HCT116 (cell line): Measurements from ENCODE around the gene GRB7. TPM values are rescaled to one million over a fixed set of nuclear protein-coding genes. Genes with fewer than 3 reads are reported as not detected.

ENCODE experiments used
- ATAC-seq: fragments of 200-7000 bp; cut with Tn5 transposase; 2 replicates; pipeline ENCODE4 v1.9.1; 2020; ENCODE audit warnings: mild to moderate bottlenecking, moderate library complexity
- BruUV-seq: library from RNA; stranded (reverse); fragments of 400-500 nt; replicated peaks from 2 replicates; lab custom pipeline; 2021; lab: Mats Ljungman, UMichigan
- CTCF ChIA-PET: fragments of 300-600 bp; sonication (Branson Sonifier 250); formaldehyde crosslinking; loops from one replicate; lab custom pipeline; 2021; ENCODE audit warnings: antibody characterized with exemption; lab: Charles Lee
- POLR2A ChIA-PET: fragments of 300-600, 350-600 bp; sonication (Branson Sonifier 250); formaldehyde crosslinking; loops from one replicate; lab custom pipeline; 2021; ENCODE audit warnings: antibody characterized with exemption; lab: Charles Lee
- RAD21 ChIA-PET, 2 experiments: fragments of 300-600 bp; sonication (Branson Sonifier 250); formaldehyde crosslinking; loops; one replicate each; lab custom pipeline; 2023; ENCODE audit warnings: low total read pairs in 2 of 2; ENCODE audit not compliant: uncharacterized antibody in 2 of 2, unreplicated experiment in 2 of 2, low non-redundant PET in 1 of 2; lab: Charles Lee
- DNase-seq: peaks from one replicate; pipeline ENCODE4 v3.0.0-alpha.2; 2010; ENCODE audit warnings: low read depth, low spot score
- H2AFZ ChIP-seq: fragments of 200-600 bp; shearing (Covaris generic), sonication (generic); 2 replicates; pipeline ENCODE4 v1.6.1; 2017; ENCODE audit warnings: low read depth, mixed run types, mixed read lengths, antibody characterized with exemption, low read length; ENCODE audit not compliant: poor library complexity, severe bottlenecking
- H3K27ac ChIP-seq: 2 replicates; pipeline ENCODE4 v1.5.1; 2012; ENCODE audit warnings: low read depth, low read length
- H3K27me3 ChIP-seq: fragments of 200-600 bp; sonication (generic); 2 replicates; pipeline ENCODE4 v1.6.1; 2016; ENCODE audit warnings: mixed run types, low read length, mixed read lengths; ENCODE audit not compliant: insufficient read depth
- H3K36me3 ChIP-seq, 2 experiments: fragments of 200-500 bp in 1 of 2; fragments of 200-600 bp in 1 of 2; sonication (Bioruptor generic) in 1 of 2; sonication (generic) in 1 of 2; 2 replicates each; pipeline versions ENCODE4 v1.5.1 to v1.6.1; 2014 to 2016; ENCODE audit warnings: low read length in 2 of 2, inconsistent platforms in 1 of 2, mixed read lengths in 1 of 2, mixed run types in 1 of 2; ENCODE audit not compliant: insufficient read depth in 2 of 2, control insufficient read depth in 1 of 2
- H3K4me1 ChIP-seq, 2 experiments: fragments of 200-600 bp in 1 of 2; sonication (generic) in 1 of 2; 2 replicates each; pipeline versions ENCODE4 v1.5.1 to v1.6.1; 2012 to 2017; ENCODE audit warnings: low read length in 2 of 2, inconsistent platforms in 1 of 2, mild to moderate bottlenecking in 1 of 2, mixed read lengths in 1 of 2, mixed run types in 1 of 2, moderate library complexity in 1 of 2; ENCODE audit not compliant: insufficient read depth in 2 of 2, control insufficient read depth in 1 of 2
- H3K4me2 ChIP-seq: fragments of 200-600 bp; sonication (generic); 2 replicates; pipeline ENCODE4 v1.6.1; 2017; ENCODE audit warnings: mixed run types, low read length, mixed read lengths
- H3K4me3 ChIP-seq, 2 experiments: fragments of 200-600 bp in 1 of 2; sonication (generic) in 1 of 2; replicated peaks in 1 of 2; 2 replicates each; pipeline ENCODE4 v1.5.1; 2011 to 2016; ENCODE audit warnings: low read length in 2 of 2, control low read depth in 1 of 2, low read depth in 1 of 2, mild to moderate bottlenecking in 1 of 2, mixed read lengths in 1 of 2, mixed run types in 1 of 2
- H3K79me2 ChIP-seq: fragments of 200-600 bp; sonication (generic); 2 replicates; pipeline ENCODE4 v1.6.1; 2017; ENCODE audit warnings: mild to moderate bottlenecking, mixed run types, low read length, moderate library complexity, mixed read lengths; ENCODE audit not compliant: insufficient read depth
- H3K9ac ChIP-seq: fragments of 200-600 bp; sonication (generic); 2 replicates; pipeline ENCODE4 v1.6.1; 2016; ENCODE audit warnings: low read length, mixed read lengths
- H3K9me2 ChIP-seq: fragments of 200-600 bp; sonication (generic), shearing (Covaris generic); 2 replicates; pipeline ENCODE4 v1.6.1; 2017; ENCODE audit warnings: mixed run types, mild to moderate bottlenecking, moderate library complexity; ENCODE audit not compliant: insufficient read depth
- H3K9me3 ChIP-seq, 2 experiments: fragments of 200-500 bp in 1 of 2; fragments of 200-600 bp in 1 of 2; sonication (Bioruptor generic) in 1 of 2; sonication (generic) in 1 of 2; 2 replicates each; pipeline ENCODE4 v1.6.1; 2014 to 2017; ENCODE audit warnings: low read length in 2 of 2, mixed read lengths in 2 of 2, inconsistent platforms in 1 of 2, low read depth in 1 of 2, mild to moderate bottlenecking in 1 of 2, mixed run types in 1 of 2, moderate library complexity in 1 of 2; ENCODE audit not compliant: control insufficient read depth in 1 of 2, insufficient read depth in 1 of 2
- H4K20me1 ChIP-seq: fragments of 200-600 bp; sonication (generic), shearing (Covaris generic); 2 replicates; pipeline ENCODE4 v1.6.1; 2017; ENCODE audit warnings: mixed run types, mild to moderate bottlenecking, moderate library complexity; ENCODE audit not compliant: insufficient read depth
- CBX3 ChIP-seq: IDR thresholded peaks from 2 replicates; pipeline ENCODE4 v1.6.1; 2012; ENCODE audit warnings: low read depth
- CEBPB ChIP-seq: IDR thresholded peaks from 2 replicates; pipeline ENCODE4 v1.6.1; 2012; ENCODE audit warnings: low read depth
- EGR1 ChIP-seq: IDR thresholded peaks from 2 replicates; pipeline ENCODE4 v1.6.1; 2012; ENCODE audit warnings: low read depth
- EZH2phosphoT487 ChIP-seq: fragments of 200-600 bp; IDR thresholded peaks from 2 replicates; pipeline ENCODE4 v1.6.1; 2018; ENCODE audit warnings: antibody characterized with exemption, borderline replicate concordance
- POLR2A ChIP-seq: IDR thresholded peaks from 2 replicates; pipeline ENCODE4 v1.7.0; 2011; ENCODE audit warnings: borderline replicate concordance; ENCODE audit not compliant: insufficient read depth, insufficient read length; ENCODE audit errors: extremely low read depth
- RAD21 ChIP-seq: IDR thresholded peaks from 2 replicates; pipeline ENCODE4 v1.6.1; 2012; ENCODE audit warnings: low read depth, mild to moderate bottlenecking
- SIN3A ChIP-seq: IDR thresholded peaks from 2 replicates; pipeline ENCODE4 v1.6.1; 2012; ENCODE audit warnings: low read depth
- SP1 ChIP-seq: IDR thresholded peaks from 2 replicates; pipeline ENCODE4 v1.6.1; 2012; ENCODE audit warnings: low read depth
- SRF ChIP-seq: IDR thresholded peaks from 2 replicates; pipeline ENCODE4 v1.6.1; 2012; ENCODE audit warnings: low read depth
- TCF7L2 ChIP-seq: IDR thresholded peaks from 2 replicates; pipeline ENCODE4 v1.7.0; 2011; ENCODE audit warnings: borderline replicate concordance, inconsistent platforms; ENCODE audit not compliant: insufficient read depth, insufficient read length; ENCODE audit errors: extremely low read depth
- YY1 ChIP-seq: IDR thresholded peaks from 2 replicates; pipeline ENCODE4 v1.6.1; 2011; ENCODE audit warnings: low read length, low read depth, moderate library complexity, mild to moderate bottlenecking; ENCODE audit not compliant: insufficient replicate concordance; ENCODE audit errors: extremely low read depth
- ZFX ChIP-seq: fragments of 450-650 bp; IDR thresholded peaks from 2 replicates; pipeline ENCODE4 v1.6.1; 2017
- ZNF274 ChIP-seq: fragments of 200-500 bp; sonication (Bioruptor generic); IDR thresholded peaks from 2 replicates; pipeline ENCODE4 v1.6.1; 2014; ENCODE audit warnings: mild to moderate bottlenecking, low read depth, low read length, inconsistent platforms
- intact Hi-C: fragments of 100-400 bp; cut with micrococcal nuclease; formaldehyde crosslinking; loops from 2 replicates; pipeline ENCODE4 v1.10.0; 2022
- total RNA-seq: library from RNA; stranded (reverse); gene quantifications from one replicate; pipeline ENCODE4 v1.2.1, GENCODE V29; 2021; ENCODE audit not compliant: unreplicated experiment
- TF ChIP-seq, protein P1 (sequence below): IDR thresholded peaks from 2 replicates; pipeline ENCODE4 v1.6.1; 2011; ENCODE audit warnings: mild to moderate bottlenecking, low read length, moderate library complexity; ENCODE audit not compliant: insufficient replicate concordance; ENCODE audit errors: extremely low read depth
- TF ChIP-seq, protein P2 (sequence below): IDR thresholded peaks from 2 replicates; pipeline ENCODE4 v1.6.1; 2012
- TF ChIP-seq, protein P3 (sequence below): IDR thresholded peaks from 2 replicates; pipeline ENCODE4 v1.6.1; 2012

Gene GRB7
- total RNA-seq, 1 experiment from 2014 or later: 51.9 TPM

DNA sequence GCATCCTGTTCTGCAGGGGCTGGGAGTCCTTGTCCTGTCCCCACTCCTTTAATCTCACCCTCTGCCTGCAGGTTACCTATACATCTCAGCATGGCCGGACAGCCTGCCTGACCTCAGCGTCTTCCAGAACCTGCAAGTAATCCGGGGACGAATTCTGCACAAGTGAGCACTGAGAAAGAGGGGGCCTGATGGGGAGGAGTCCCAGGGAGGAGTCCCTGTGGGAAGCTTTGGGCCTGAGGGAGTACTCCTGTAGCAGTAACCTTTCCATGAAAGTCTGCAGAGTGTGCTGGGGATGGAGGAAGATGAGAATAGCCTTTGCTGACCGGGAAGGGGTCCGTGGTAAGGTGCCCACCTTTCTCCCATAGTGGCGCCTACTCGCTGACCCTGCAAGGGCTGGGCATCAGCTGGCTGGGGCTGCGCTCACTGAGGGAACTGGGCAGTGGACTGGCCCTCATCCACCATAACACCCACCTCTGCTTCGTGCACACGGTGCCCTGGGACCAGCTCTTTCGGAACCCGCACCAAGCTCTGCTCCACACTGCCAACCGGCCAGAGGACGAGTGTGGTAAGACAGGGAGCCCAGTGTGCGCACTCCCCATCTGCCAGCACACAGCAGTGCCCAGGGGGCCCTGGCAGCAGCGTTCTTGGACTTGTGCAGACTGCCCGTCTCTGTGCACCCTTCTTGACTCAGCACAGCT lies 22.2 kb upstream of the GRB7 start:
- no peak overlapping the region for H3K4me2 ChIP-seq
- no peaks in the 10 kb centered on the region for H3K9me3 ChIP-seq
- TF ChIP-seq POLR2A (no peak), SIN3A (no peak), TCF7L2 (no peak)
- no peaks in the 10 kb centered on the region for H3K27me3 ChIP-seq
- ChIA-PET POLR2A (no interaction called here), RAD21 (no interaction called here), CTCF (interaction anchor here (2.1 kb wide), 1 partner anchor 14 kb away, joined by 4 read pairs; no protein-coding TSS in a partner anchor)
- no peak for DNase-seq
- no peaks in the 10 kb centered on the region for H3K79me2 ChIP-seq
- no peaks in the 10 kb centered on the region for H3K4me1 ChIP-seq
- peaks cover 0 to 23% of the 10 kb centered on the region in 2 experiments; a peak in 3 of 4 replicates for H3K36me3 ChIP-seq
- no peak overlapping the region for H2AFZ ChIP-seq
- H3K9me2 ChIP-seq: no peaks in the 10 kb centered on the region
- no TSS peak for BruUV-seq
- no peak for ATAC-seq
- no peak overlapping the region for H3K27ac ChIP-seq
- no peak overlapping the region for H3K9ac ChIP-seq
- intact Hi-C loops: no loop called here
- H4K20me1 ChIP-seq: no peaks in the 10 kb centered on the region
- H3K4me3 ChIP-seq: no peak overlapping the region

DNA sequence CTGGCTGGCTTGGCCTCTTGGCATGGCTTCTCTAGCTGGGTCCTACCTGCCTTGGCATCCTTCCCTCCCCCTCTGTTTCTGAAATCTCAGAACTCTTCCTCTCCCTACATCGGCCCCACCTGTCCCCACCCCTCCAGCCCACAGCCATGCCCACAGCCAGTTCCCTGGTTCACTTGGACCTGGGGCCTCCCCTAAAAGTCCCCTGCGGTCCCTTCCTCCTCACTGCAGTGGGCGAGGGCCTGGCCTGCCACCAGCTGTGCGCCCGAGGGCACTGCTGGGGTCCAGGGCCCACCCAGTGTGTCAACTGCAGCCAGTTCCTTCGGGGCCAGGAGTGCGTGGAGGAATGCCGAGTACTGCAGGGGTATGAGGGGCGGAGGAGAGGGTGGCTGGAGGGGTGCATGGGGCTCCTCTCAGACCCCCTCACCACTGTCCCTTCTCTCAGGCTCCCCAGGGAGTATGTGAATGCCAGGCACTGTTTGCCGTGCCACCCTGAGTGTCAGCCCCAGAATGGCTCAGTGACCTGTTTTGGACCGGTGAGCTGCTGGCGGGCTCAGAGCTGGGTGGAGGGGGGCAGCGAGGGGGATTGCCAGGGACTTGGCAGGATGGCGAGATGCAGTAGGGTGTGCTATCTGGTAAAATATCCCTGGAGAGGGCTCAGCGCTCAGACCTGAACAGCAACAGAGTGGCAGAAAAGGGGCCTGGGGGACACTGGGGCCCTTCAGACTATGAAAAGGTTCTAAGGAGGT lies 21.5 kb upstream of the GRB7 start:
- H3K4me2 ChIP-seq: no peak overlapping the region
- H3K9ac ChIP-seq: no peak overlapping the region
- DNase-seq (no peak), ATAC-seq (no peak)
- no peaks in the 10 kb centered on the region for H3K27me3 ChIP-seq
- intact Hi-C loops: no loop called here
- no peaks in the 10 kb centered on the region for H3K9me3 ChIP-seq
- H3K27ac ChIP-seq: no peak overlapping the region
- H4K20me1 ChIP-seq: no peaks in the 10 kb centered on the region
- ChIA-PET POLR2A (no interaction called here), CTCF (interaction anchor here (2.1 kb wide), 1 partner anchor 13 kb away, joined by 4 read pairs; no protein-coding TSS in a partner anchor), RAD21 (no interaction called here)
- no peaks in the 10 kb centered on the region for H3K79me2 ChIP-seq
- H3K9me2 ChIP-seq: no peaks in the 10 kb centered on the region
- no peak for TF ChIP-seq TCF7L2
- TF ChIP-seq SRF: no peak
- TF ChIP-seq RAD21: no peak
- TF ChIP-seq EGR1: no peak
- no peak for TF ChIP-seq YY1
- no peak for TF ChIP-seq SP1
- no peak for TF ChIP-seq CEBPB
- TF ChIP-seq, protein P1, sequence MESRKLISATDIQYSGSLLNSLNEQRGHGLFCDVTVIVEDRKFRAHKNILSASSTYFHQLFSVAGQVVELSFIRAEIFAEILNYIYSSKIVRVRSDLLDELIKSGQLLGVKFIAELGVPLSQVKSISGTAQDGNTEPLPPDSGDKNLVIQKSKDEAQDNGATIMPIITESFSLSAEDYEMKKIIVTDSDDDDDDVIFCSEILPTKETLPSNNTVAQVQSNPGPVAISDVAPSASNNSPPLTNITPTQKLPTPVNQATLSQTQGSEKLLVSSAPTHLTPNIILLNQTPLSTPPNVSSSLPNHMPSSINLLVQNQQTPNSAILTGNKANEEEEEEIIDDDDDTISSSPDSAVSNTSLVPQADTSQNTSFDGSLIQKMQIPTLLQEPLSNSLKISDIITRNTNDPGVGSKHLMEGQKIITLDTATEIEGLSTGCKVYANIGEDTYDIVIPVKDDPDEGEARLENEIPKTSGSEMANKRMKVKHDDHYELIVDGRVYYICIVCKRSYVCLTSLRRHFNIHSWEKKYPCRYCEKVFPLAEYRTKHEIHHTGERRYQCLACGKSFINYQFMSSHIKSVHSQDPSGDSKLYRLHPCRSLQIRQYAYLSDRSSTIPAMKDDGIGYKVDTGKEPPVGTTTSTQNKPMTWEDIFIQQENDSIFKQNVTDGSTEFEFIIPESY: no peak
- TF ChIP-seq ZFX: no peak
- TF ChIP-seq, protein P2, sequence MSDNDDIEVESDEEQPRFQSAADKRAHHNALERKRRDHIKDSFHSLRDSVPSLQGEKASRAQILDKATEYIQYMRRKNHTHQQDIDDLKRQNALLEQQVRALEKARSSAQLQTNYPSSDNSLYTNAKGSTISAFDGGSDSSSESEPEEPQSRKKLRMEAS: no peak
- no peak for TF ChIP-seq EZH2phosphoT487
- no peak for TF ChIP-seq ZNF274
- no peak for TF ChIP-seq CBX3
- TF ChIP-seq, protein P3, sequence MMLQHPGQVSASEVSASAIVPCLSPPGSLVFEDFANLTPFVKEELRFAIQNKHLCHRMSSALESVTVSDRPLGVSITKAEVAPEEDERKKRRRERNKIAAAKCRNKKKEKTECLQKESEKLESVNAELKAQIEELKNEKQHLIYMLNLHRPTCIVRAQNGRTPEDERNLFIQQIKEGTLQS: no peak
- no peak overlapping the region for H2AFZ ChIP-seq
- BruUV-seq: no TSS peak
- no peaks in the 10 kb centered on the region for H3K4me1 ChIP-seq
- H3K36me3 ChIP-seq: peaks cover 0 to 23% of the 10 kb centered on the region in 2 experiments; a peak in 3 of 4 replicates
- no peak overlapping the region for H3K4me3 ChIP-seq
